Hepatocyte (in vitro differentiated cells): Measurements from ENCODE around the gene ELL2.

Source experiments
- EZH2 ChIP-seq: fragments of 200-600 bp; sonication (generic); IDR thresholded peaks from 2 replicates; pipeline ENCODE4 v1.6.1; 2016; ENCODE audit warnings: antibody characterized with exemption, mild to moderate bottlenecking, borderline replicate concordance
- EZH2phosphoT487 ChIP-seq: fragments of 200-600 bp; sonication (generic); IDR thresholded peaks from one replicate; pipeline ENCODE4 v1.6.1; 2018; ENCODE audit warnings: antibody characterized with exemption, mild to moderate bottlenecking, low read depth, moderate library complexity; ENCODE audit not compliant: unreplicated experiment, severe bottlenecking

- TF ChIP-seq EZH2 (no peak), EZH2phosphoT487 (no peak)
These were observed 20.6 kb downstream of the ELL2 start for GRCh38 chr5:95940758-95941682.
